HG03139 (cell line): ENCODE data around the gene SLBP.

Source experiments
- ATAC-seq: cut with Tn5 transposase; IDR thresholded peaks from one replicate; pipeline ENCODE4 v1.9.1; 2021; ENCODE audit not compliant: unreplicated experiment

The SLBP gene

DNA sequence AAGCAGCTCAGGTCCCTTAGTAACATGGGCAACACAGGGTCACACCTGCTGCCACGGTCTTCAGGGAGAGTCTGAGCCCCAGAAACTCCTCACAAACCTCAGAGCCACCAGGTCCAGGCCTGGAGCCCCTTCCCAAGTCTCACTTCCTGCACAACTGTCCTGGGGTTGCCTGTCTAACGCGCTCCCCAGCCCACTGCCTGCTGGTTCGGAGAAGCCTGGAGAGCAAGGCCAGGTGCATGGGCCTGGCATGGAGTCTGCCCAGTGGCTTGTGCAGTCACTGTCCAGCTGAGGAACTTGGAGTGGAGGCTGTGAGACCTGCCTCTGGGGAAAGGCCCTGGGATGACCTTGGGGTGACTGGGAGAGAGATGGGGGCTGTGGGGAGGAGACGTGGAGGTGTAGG is 56.0 kb downstream of the SLBP start:
- ATAC-seq: no peak

DNA sequence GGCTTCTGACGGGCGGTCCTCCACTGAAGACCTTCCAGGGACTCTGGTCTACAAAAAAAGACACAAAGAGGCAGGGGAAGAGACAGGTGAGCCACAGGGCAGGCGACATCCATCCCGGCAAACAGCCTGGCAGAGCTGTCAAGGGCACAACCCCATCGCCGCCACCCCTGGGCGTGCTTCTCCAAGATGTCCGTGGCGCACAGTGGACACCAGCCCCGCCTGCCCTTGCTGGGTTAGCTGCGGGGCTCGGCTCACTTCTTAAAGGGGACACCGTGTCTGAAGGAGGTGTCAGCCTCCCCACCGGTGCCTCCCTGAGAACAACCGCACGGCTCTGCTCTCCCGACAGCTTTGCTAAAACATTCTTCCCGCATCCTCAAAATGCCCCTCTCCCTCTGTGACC is 56.4 kb downstream of the SLBP start:
- ATAC-seq: no peak

DNA sequence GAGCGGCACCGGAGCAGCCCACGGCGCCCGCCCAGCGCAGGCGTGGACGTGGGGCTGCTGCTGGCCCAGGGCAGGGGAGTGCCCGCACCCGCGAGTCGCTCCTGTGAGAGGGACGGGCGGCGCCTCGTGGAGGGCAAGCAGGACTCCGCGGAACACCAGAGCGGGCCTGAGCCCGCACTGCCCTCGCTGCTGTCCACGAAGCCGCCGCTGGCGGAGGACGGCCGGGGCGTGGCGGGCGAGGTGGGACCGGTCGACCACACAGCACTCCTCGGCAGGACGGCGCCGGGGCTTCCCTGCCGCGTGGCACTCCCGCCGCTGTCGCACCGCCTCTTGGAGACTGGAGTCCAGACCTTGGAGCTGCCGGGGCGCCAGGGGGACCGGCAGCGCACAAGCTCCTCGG is 57.0 kb downstream of the SLBP start:
- no peak for ATAC-seq

DNA sequence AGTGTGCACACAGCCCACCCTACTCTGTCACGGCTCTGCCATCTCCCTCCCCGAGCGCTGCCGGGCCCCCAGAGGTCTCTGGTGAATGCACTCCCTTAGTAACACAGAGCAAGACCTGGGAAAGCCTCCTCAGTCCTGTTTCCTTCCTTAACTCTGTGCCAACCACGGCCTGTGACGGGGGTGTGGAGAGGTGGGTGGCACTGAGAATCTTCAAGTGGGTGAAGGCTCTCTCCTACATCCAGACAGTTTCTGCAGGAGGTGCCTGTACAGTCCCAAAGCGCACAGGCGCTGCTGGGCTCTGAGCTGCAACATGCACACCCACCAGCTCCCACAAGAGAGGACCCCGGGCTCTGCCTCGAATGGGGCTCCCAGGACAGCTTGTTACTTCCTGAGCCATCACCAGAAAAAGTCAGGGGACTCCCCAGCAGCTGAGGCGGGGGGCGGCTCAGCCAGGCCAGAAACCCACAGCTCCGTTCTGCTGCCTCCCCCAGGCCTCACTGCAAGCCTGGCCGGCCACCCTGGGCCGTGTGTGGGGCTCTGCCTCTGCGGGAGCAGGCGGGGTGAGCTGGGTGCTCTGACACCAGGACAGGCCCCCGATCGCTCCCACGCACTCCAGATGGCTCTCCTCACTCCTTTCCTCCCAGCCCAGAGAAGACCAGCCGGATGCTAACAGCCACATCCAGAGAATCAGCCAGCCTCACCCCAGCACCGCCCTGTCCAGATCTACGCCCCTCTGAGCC is 57.7 kb downstream of the SLBP start:
- no peak for ATAC-seq

DNA sequence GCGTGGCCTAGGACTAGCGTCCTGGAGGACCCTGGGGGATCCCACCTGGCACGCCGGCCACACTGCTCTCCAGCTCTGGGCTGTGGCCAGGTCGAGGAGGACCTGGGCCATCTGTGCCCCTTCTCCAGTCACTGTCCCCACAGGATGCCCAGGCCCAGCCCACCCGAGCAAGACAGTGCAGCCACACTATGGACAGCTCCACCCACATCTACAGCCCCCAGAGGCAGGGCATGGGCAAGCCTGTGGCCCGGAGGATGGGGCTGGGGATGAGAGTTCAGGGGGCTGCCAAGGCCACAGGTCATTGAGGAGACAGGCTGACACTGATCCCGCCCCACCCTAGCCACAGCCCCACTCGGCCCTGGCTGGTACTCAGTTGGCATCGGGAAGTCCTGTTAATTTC is 58.3 kb downstream of the SLBP start:
- ATAC-seq: no peak

DNA sequence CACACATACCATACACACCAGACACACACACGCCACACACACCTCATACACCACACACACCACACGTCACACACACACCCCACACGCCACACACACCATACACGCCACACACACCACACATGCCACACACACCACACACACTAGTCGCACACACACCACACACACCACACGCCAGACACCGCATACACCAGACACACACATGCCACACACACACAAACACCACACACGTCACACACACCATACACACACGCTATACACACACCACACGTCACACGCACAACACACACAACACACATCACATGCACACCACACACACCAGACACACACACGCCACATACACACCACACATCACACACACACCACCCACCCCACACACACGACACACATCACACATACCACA is 60.0 kb downstream of the SLBP start:
- no peak for ATAC-seq

DNA sequence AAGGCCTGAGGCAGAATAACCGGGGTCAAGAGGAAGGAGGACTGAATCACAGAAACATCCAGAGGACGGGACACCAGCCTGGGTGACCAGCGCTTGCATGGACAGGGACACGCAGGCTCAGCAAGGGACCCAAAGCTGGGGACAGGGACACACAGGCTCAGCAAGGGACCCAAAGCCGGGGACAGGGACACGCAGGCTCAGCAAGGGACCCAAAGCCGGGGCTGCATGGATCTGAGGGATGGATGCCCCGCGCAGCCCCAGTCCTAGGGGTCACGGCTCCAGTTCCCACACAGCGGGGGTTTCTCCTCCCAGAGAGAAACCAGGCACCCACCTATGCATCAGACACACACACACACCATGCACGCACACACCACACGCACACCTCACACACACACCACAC is 60.5 kb downstream of the SLBP start:
- no peak for ATAC-seq

DNA sequence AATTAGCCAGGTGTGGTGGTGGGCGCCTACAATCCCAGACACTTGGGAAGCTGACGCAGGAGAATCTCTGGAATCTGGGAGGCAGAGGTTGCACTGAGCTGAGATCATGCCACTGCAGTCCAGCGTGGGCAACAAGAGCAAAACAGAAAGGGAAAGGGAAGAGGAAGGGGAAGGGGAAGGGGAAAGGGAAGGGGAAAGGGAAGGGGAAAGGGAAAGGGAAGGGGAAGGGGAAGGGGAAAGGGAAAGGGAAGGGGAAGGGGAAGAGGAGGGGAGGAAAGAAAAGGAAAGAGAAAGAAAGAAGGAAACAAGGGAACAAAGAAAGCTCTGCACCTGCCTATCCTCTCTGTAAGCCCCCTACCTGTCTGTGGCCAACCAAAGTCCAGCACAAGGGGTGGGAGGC is 63.2 kb downstream of the SLBP start:
- ATAC-seq: no peak

DNA sequence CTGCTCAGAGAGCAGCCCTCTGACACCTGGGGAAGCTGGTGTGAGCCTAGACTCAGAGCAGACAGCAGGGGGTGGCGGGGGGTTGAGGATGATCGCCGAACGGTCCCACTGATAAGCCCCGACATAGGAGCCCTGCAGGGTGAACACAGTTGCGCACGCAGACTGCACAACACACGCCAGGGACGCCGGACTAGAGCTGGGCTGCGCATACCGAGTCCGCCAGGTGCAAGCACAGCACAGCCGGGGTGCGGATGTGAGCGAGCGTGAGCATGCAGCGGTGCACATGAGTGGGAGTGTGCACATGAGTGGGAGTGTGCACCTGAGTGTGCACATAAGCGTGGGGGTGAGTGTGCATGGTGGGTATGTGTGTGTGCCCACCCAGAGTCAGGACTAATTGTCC is 64.7 kb downstream of the SLBP start:
- no peak for ATAC-seq

DNA sequence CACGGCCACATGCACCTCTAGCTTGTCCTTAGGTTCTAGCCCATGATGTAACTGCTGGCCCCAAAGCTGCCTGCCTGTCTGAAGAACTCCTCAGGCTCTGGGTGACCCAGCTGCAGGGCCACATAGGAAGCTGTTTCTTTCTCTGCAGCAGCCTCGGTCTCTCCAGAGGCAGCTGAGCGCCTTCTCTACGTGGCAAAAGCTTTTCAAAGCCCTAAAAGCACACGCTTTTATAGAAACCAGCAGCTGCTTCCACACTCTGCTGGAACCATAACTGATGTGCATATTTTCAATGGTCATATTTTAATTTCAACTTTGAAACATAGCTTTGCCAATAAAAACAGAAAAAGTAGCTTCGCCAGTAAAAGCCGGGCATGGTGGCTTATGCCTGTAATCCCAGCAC is 65.4 kb downstream of the SLBP start:
- ATAC-seq: no peak

DNA sequence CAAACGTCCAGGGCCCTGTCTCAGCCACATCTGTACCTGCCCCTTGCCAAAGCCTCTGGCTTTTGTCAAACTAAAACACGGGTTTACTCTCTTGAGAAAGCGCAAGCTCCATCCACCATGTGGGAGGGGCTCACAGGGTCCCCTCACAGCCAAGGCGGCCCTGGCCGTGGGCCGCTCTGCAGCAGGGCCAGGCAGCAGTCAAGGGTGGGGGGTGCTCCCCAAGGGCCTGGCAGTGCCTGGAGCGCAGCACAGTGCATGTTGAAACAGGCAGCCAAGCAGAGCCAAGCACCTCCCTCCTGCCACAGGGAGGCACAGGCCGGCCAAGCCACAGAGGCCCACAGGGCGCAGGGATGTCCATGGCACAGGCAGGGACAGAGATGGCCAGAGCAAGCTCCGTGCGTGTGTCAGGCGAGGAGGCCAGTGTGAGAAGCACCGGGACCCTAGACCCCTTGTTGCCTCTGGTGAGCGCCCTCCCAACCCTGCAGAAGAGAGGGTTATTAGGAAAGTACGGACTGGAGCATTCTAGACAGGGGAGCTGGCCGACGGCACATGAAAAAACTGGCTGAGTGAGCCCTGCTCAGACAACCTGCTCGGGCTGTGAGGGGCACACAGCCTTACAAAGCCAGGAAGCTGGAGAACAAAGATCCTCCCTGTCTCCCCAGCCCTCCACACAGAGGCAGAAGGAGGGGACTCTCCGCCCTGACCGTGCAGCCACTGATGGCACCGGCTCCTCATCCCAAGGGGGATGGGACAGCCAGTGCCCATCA is 67.0 kb downstream of the SLBP start:
- no peak for ATAC-seq

DNA sequence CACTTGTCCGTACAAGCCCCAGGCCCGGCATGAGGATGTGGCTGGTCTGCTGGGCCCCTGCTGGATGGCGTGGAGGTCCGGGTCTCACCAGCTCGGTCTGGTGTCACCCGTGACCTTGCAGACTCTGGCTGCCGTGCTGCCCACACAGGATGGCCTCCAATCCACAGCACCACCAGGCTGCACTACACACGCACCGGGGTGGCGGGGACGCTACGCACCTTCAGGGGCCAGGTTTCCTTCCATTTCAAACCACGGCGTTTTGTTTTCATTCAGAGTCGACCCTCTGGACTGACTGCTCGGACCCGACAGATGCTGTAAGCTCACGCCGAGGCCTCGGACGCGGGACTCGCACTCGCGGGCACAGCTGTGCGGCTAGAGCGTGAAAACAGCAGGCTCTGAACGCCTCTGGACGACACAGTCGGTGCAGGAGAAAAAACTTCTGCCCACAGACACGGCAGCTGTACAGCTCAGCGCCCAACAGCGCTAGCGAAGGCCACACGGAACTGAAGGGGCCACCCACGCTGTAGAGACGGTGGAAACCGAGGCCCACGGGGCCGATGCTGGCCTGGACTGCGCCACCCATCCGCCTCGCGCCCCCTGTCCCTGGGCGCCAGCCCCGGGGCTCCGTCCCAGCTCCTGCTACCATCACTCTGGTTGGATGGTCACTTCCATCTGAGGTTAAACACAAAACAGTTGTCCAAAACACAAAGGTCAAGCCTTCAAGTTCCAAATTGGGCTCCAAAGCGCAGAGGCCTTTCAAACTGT is 68.0 kb downstream of the SLBP start:
- ATAC-seq: no peak
